HCT116 (cell line): Measurements from ENCODE around the gene SNAPC4.

ENCODE experiments used
- CTCF ChIP-seq, 3 experiments: fragments of 200-600 bp in 1 of 3; sonication (generic) in 1 of 3; IDR thresholded peaks in 2 of 3; conservative IDR thresholded peaks in 1 of 3; 2 replicates each; pipeline ENCODE4 v1.5.1; 2012 to 2017; ENCODE audit warnings: low read depth in 2 of 3, low read length in 2 of 3, antibody characterized with exemption in 1 of 3, borderline replicate concordance in 1 of 3, control low read depth in 1 of 3, mild to moderate bottlenecking in 1 of 3, mixed read lengths in 1 of 3, mixed run types in 1 of 3, moderate library complexity in 1 of 3; ENCODE audit not compliant: insufficient read depth in 1 of 3
- EGR1 ChIP-seq: IDR thresholded peaks from 2 replicates; pipeline ENCODE4 v1.6.1; 2012; ENCODE audit warnings: low read depth
- YY1 ChIP-seq: IDR thresholded peaks from 2 replicates; pipeline ENCODE4 v1.6.1; 2011; ENCODE audit warnings: low read length, low read depth, moderate library complexity, mild to moderate bottlenecking; ENCODE audit not compliant: insufficient replicate concordance; ENCODE audit errors: extremely low read depth

GRCh38 chr9:136410500-136411287 lies 10.7 kb upstream of the SNAPC4 start, which contains the start of the genes ENTR1 and PMPCA:
- TF ChIP-seq CTCF (IDR thresholded peaks at IDR 0.05 in 2 of 3, conservative IDR thresholded peaks at IDR 0.05 in 1 of 3; ENCODE audit: borderline replicate concordance in 1 of 3, insufficient read depth in 1 of 3, low read depth in 2 of 3, low read length in 2 of 3) (no peak), EGR1 (peak; percentile 94), YY1 (peak; percentile 97)
